ENCODE data around the gene MAML3. TPM values are rescaled to one million over a fixed set of nuclear protein-coding genes. Genes with fewer than 3 reads are reported as not detected.

MAML3 gene
- total and polyA plus RNA-seq, 2 of the 13 experiments (the other 11 are each of a cell fraction or from before 2014, with no cell fraction given) = 0.05 to 0.13 TPM

DNA sequence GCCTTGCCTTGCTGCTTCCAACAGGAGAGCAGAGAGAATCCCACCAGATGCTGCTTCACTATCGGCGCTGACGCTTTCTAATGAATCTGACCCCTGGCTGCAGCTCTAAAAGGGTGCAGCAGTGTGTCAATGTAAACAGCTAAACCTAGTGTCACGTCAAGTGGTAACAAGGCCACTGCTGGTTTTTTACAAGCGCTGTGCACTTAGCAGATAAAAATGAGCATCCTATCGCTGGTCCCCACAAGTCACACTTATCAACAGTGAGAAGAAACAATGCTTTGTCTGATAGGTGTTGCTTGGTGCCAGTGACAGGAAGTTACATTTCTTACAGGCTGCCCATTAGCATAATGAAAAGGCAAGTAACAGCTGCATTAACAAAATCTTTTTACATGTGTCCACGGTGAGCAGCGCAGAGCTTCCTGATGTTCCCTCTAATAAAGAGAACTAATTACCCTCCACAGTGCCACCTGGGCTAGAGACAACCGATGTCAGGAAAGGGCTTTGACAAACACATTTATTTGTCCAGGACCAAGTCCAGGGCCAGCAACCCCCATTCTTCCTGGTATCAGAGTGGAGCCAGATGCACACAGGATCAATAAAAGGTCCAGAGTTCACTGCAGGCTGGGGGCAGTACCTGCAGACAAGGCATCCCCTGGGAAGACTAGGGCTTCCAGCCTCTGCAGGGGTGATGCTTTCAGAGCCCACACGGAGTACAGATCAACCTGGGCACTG, 312.4 kb downstream of the MAML3 start (continued):
- TF ChIP-seq, protein P1, sequence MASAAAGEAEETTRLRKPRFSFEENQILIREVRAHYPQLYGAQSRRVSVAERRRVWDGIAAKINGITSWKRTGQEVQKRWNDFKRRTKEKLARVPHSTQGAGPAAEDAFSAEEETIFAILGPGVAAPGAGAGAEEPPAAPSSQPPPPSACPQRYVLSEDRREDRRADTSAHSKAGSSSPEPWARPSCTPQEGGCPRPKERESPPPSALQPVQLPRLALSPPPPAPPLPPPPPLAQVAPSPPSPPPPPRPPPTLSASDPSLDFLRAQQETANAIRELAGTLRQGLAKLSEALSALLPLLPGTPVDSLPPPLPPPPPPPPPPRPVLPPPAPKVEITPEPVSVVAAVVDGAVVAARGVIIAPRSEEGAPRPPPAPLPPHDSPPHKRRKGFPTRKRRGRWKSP (CRISPR knock-in tag; IDR thresholded peaks at IDR 0.05) = peak; percentile 89
- no peak; the same call in none of the 2 replicates for TF ChIP-seq ARNTL (CRISPR knock-in tag; IDR thresholded peaks at IDR 0.05)
- TF ChIP-seq ZNF878 (CRISPR knock-in tag; IDR thresholded peaks at IDR 0.05) = peak; percentile 97
- 0 out of 2 replicates have a peak, but pooled peaks have one; percentile 49 for TF ChIP-seq ELF4 (CRISPR knock-in tag; IDR thresholded peaks at IDR 0.05; ENCODE audit: borderline replicate concordance)
- TF ChIP-seq ATF7 (IDR thresholded peaks at IDR 0.05) = no peak
- TF ChIP-seq ATF7 (CRISPR knock-in tag; IDR thresholded peaks at IDR 0.05) = peak; percentile 88; the same call in 1 of the 2 replicates
- TF ChIP-seq ZBTB38 (CRISPR knock-in tag; IDR thresholded peaks at IDR 0.05) = peak; percentile 82
- peak; percentile 48 for TF ChIP-seq STAG1 (CRISPR knock-in tag; IDR thresholded peaks at IDR 0.05)
- TF ChIP-seq, protein P2, sequence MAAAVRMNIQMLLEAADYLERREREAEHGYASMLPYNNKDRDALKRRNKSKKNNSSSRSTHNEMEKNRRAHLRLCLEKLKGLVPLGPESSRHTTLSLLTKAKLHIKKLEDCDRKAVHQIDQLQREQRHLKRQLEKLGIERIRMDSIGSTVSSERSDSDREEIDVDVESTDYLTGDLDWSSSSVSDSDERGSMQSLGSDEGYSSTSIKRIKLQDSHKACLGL (CRISPR knock-in tag; IDR thresholded peaks at IDR 0.05) = no peak
- TF ChIP-seq ZFP41 (CRISPR knock-in tag; IDR thresholded peaks at IDR 0.05; ENCODE audit: borderline replicate concordance) = 0 out of 2 replicates have a peak, but pooled peaks have one; percentile 32
- TF ChIP-seq, protein P3, sequence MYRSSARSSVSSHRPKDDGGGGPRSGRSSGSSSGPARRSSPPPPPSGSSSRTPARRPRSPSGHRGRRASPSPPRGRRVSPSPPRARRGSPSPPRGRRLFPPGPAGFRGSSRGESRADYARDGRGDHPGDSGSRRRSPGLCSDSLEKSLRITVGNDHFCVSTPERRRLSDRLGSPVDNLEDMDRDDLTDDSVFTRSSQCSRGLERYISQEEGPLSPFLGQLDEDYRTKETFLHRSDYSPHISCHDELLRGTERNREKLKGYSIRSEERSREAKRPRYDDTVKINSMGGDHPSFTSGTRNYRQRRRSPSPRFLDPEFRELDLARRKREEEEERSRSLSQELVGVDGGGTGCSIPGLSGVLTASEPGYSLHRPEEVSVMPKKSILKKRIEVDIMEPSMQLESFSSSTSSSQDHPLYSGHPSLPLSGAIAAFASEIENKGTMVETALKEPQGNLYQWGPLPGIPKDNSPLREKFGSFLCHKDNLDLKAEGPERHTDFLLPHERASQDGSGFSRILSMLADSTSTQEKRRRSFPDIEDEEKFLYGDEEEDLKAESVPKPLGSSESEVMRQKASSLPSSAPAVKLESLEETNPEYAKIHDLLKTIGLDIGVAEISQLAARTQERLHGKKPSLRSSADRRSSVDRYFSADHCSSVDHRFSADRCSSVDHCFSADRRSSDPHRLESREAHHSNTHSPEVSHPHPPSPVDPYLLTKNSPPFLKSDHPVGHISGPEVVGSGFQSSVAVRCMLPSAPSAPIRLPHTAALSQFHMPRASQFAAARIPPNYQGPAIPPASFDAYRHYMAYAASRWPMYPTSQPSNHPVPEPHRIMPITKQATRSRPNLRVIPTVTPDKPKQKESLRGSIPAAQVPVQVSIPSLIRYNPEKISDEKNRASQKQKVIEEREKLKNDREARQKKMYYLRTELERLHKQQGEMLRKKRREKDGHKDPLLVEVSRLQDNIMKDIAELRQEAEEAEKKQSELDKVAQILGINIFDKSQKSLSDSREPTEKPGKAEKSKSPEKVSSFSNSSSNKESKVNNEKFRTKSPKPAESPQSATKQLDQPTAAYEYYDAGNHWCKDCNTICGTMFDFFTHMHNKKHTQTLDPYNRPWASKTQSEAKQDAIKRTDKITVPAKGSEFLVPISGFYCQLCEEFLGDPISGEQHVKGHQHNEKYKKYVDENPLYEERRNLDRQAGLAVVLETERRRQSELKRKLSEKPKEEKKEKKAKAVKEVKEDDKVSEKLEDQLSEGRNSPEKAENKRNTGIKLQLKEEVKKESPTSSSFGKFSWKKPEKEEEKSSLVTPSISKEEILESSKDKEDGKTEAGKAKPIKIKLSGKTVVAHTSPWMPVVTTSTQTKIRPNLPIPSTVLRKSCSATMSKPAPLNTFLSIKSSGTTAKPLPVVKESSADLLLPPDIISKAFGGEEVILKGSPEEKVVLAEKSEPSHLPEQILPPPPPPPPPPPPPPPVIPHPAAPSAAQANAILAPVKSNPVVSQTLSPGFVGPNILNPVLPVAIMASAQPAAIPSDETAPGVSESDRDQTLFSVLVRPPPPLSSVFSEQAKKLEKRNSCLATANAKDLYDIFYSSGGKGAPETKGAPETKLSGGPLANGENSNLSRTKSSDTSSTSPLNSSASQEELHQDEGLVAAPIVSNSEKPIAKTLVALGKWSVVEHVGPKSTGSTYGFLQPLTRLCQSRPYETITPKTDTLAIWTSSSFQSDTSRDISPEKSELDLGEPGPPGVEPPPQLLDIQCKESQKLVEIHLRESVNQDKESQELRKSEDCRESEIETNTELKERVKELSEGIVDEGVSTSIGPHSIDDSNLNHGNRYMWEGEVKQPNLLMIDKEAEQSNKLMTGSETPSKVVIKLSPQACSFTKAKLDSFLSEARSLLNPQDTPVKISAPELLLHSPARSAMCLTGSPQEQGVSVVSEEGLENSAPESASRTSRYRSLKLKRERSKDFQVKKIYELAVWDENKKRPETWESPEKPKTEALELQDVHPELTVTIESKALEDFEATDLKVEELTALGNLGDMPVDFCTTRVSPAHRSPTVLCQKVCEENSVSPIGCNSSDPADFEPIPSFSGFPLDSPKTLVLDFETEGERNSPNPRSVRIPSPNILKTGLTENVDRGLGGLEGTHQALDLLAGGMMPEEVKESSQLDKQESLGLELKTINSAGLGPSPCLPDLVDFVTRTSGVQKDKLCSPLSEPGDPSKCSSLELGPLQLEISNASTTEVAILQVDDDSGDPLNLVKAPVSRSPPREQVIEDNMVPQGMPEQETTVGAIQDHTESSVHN (CRISPR knock-in tag; IDR thresholded peaks at IDR 0.05) = peak; percentile 87; the same call in 1 of the 2 replicates
- no peak; the same call in 1 of the 2 replicates for TF ChIP-seq ZNF766 (CRISPR knock-in tag; IDR thresholded peaks at IDR 0.05; ENCODE audit: borderline replicate concordance)
- TF ChIP-seq MXD4 (CRISPR knock-in tag; IDR thresholded peaks at IDR 0.05) = no peak; the same call in 1 of the 2 replicates
- 0 out of 2 replicates have a peak, but pooled peaks have one; percentile 58 for TF ChIP-seq ZNF558 (CRISPR knock-in tag; IDR thresholded peaks at IDR 0.05; ENCODE audit: borderline replicate concordance)
- TF ChIP-seq, protein P4, sequence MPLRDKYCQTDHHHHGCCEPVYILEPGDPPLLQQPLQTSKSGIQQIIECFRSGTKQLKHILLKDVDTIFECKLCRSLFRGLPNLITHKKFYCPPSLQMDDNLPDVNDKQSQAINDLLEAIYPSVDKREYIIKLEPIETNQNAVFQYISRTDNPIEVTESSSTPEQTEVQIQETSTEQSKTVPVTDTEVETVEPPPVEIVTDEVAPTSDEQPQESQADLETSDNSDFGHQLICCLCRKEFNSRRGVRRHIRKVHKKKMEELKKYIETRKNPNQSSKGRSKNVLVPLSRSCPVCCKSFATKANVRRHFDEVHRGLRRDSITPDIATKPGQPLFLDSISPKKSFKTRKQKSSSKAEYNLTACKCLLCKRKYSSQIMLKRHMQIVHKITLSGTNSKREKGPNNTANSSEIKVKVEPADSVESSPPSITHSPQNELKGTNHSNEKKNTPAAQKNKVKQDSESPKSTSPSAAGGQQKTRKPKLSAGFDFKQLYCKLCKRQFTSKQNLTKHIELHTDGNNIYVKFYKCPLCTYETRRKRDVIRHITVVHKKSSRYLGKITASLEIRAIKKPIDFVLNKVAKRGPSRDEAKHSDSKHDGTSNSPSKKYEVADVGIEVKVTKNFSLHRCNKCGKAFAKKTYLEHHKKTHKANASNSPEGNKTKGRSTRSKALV (CRISPR knock-in tag; IDR thresholded peaks at IDR 0.05) = peak; percentile 51; the same call in 1 of the 2 replicates
- TF ChIP-seq DNMT3B (CRISPR knock-in tag; conservative IDR thresholded peaks at IDR 0.05) = 0 out of 2 replicates have a peak, but pooled peaks have one; percentile 52
- TF ChIP-seq HIVEP1 (CRISPR knock-in tag; IDR thresholded peaks at IDR 0.05) = peak; percentile 56; the same call in 1 of the 2 replicates

All from HepG2 (cell line).